Measurements from ENCODE around the gene NELL1. TPM values are rescaled to one million over a fixed set of nuclear protein-coding genes. Genes with fewer than 3 reads are reported as not detected.

Gene NELL1
- total and polyA plus RNA-seq, 2 donors from 2014 or later: 0.31 to 14.8 TPM

GRCh38 chr11:21427726-21428125 lies 758.3 kb downstream of the NELL1 start:
- no peak overlapping the region for H3K27ac ChIP-seq (ENCODE audit: low read depth in 2 of 2, low read length in 2 of 2)
- DNase-seq: no peak
- H3K9ac ChIP-seq (ENCODE audit: low read length in 3 of 3): no peak overlapping the region
- no peak overlapping the region for H3K4me3 ChIP-seq (ENCODE audit: low read length in 3 of 3)
- intact Hi-C loops (cut with DNase I): no loop called here
- no peaks in the 10 kb centered on the region for H3K36me3 ChIP-seq (ENCODE audit: control insufficient read depth in 2 of 3, insufficient read depth in 3 of 3, low read length in 3 of 3)
- no peak for TF ChIP-seq CTCF (IDR thresholded peaks at IDR 0.05; ENCODE audit: borderline replicate concordance, extremely low read depth, insufficient read depth)
- no peak for FAIRE-seq
- no peaks in the 10 kb centered on the region for H3K4me1 ChIP-seq (ENCODE audit: control insufficient read depth in 2 of 3, insufficient read depth in 2 of 3, low read depth in 1 of 3, low read length in 3 of 3)
- H3K9me3 ChIP-seq (ENCODE audit: control insufficient read depth in 2 of 3, insufficient read depth in 1 of 3, low read length in 3 of 3): no peaks in the 10 kb centered on the region
- no peaks in the 10 kb centered on the region for H3K27me3 ChIP-seq (ENCODE audit: control insufficient read depth, insufficient read depth, low read length)

- Histone ChIP-seq H3K4me3 (ENCODE audit: low read length in 3 of 3) (no peak overlapping the region), H3K4me1 (ENCODE audit: control insufficient read depth in 2 of 3, insufficient read depth in 2 of 3, low read depth in 1 of 3, low read length in 3 of 3) (no peaks in the 10 kb centered on the region), H3K27ac (ENCODE audit: low read depth in 2 of 2, low read length in 2 of 2) (no peak overlapping the region), H3K9me3 (ENCODE audit: control insufficient read depth in 2 of 3, insufficient read depth in 1 of 3, low read length in 3 of 3) (no peaks in the 10 kb centered on the region), H3K27me3 (ENCODE audit: control insufficient read depth, insufficient read depth, low read length) (no peaks in the 10 kb centered on the region), H3K9ac (ENCODE audit: low read length in 3 of 3) (no peak overlapping the region), H3K36me3 (ENCODE audit: control insufficient read depth in 2 of 3, insufficient read depth in 3 of 3, low read length in 3 of 3) (no peaks in the 10 kb centered on the region)
- DNase-seq (no peak), FAIRE-seq (no peak)
- no peak for TF ChIP-seq CTCF (IDR thresholded peaks at IDR 0.05; ENCODE audit: borderline replicate concordance, extremely low read depth, insufficient read depth)
- intact Hi-C loops (cut with DNase I): no loop called here
These were observed 759.4 kb downstream of the NELL1 start for GRCh38 chr11:21428796-21429195.

- FAIRE-seq (no peak), DNase-seq (no peak)
- H3K27ac ChIP-seq (ENCODE audit: low read depth in 2 of 2, low read length in 2 of 2): no peak overlapping the region
- no peaks in the 10 kb centered on the region for H3K27me3 ChIP-seq (ENCODE audit: control insufficient read depth, insufficient read depth, low read length)
- intact Hi-C loops (cut with DNase I): no loop called here
- no peak overlapping the region for H3K4me3 ChIP-seq (ENCODE audit: low read length in 3 of 3)
- no peak for TF ChIP-seq CTCF (IDR thresholded peaks at IDR 0.05; ENCODE audit: borderline replicate concordance, extremely low read depth, insufficient read depth)
- no peaks in the 10 kb centered on the region for H3K4me1 ChIP-seq (ENCODE audit: control insufficient read depth in 2 of 3, insufficient read depth in 2 of 3, low read depth in 1 of 3, low read length in 3 of 3)
- no peaks in the 10 kb centered on the region for H3K9me3 ChIP-seq (ENCODE audit: control insufficient read depth in 2 of 3, insufficient read depth in 1 of 3, low read length in 3 of 3)
- H3K36me3 ChIP-seq (ENCODE audit: control insufficient read depth in 2 of 3, insufficient read depth in 3 of 3, low read length in 3 of 3): no peaks in the 10 kb centered on the region
- H3K9ac ChIP-seq (ENCODE audit: low read length in 3 of 3): no peak overlapping the region
These were observed 760.0 kb downstream of the NELL1 start for GRCh38 chr11:21429401-21429800.

- intact Hi-C loops (cut with DNase I): no loop called here
- DNase-seq (no peak), FAIRE-seq (no peak)
- no peaks in the 10 kb centered on the region for H3K36me3 ChIP-seq (ENCODE audit: control insufficient read depth in 2 of 3, insufficient read depth in 3 of 3, low read length in 3 of 3)
- no peak overlapping the region for H3K4me3 ChIP-seq (ENCODE audit: low read length in 3 of 3)
- no peak for TF ChIP-seq CTCF (IDR thresholded peaks at IDR 0.05; ENCODE audit: borderline replicate concordance, extremely low read depth, insufficient read depth)
- no peak overlapping the region for H3K27ac ChIP-seq (ENCODE audit: low read depth in 2 of 2, low read length in 2 of 2)
- no peaks in the 10 kb centered on the region for H3K9me3 ChIP-seq (ENCODE audit: control insufficient read depth in 2 of 3, insufficient read depth in 1 of 3, low read length in 3 of 3)
- H3K27me3 ChIP-seq (ENCODE audit: control insufficient read depth, insufficient read depth, low read length): no peaks in the 10 kb centered on the region
- H3K4me1 ChIP-seq (ENCODE audit: control insufficient read depth in 2 of 3, insufficient read depth in 2 of 3, low read depth in 1 of 3, low read length in 3 of 3): no peaks in the 10 kb centered on the region
- no peak overlapping the region for H3K9ac ChIP-seq (ENCODE audit: low read length in 3 of 3)
These were observed 761.2 kb downstream of the NELL1 start for GRCh38 chr11:21430537-21430936.

Measured in kidney (tissue), 14 donors.